HepG2 (cell line): ENCODE results near the gene CD2AP.

Experiments
- CREB1 ChIP-seq, 2 experiments: fragments of 450-650 bp in 1 of 2; IDR thresholded peaks; 2 replicates each; pipeline ENCODE4 v1.6.1; 2016 to 2017; ENCODE audit warnings: control low read depth in 1 of 2, mild to moderate bottlenecking in 1 of 2, missing compliant biosample characterization in 1 of 2, missing genetic modification characterization in 1 of 2
- FOXK2 ChIP-seq: fragments of 450-650 bp; IDR thresholded peaks from 2 replicates; pipeline ENCODE4 v1.6.1; 2016
- SMAD3 ChIP-seq: sonication (generic); formaldehyde crosslinking; IDR thresholded peaks from 2 replicates; pipeline ENCODE4 v1.4.0; 2020; ENCODE audit warnings: missing genetic modification reagents
- ZNF274 ChIP-seq: sonication (generic); formaldehyde crosslinking; IDR thresholded peaks from 2 replicates; pipeline ENCODE4 v1.5.1; 2020; ENCODE audit warnings: mild to moderate bottlenecking, missing genetic modification reagents
- ZNF788 ChIP-seq: sonication (generic); formaldehyde crosslinking; IDR thresholded peaks from 2 replicates; pipeline ENCODE4 v1.5.0; 2020; ENCODE audit warnings: mild to moderate bottlenecking, missing genetic modification reagents, borderline replicate concordance
- TF ChIP-seq, protein P1 (sequence below): sonication (generic); formaldehyde crosslinking; IDR thresholded peaks from 2 replicates; pipeline ENCODE4 v1.4.0; 2020; ENCODE audit warnings: missing genetic modification reagents
- TF ChIP-seq, protein P2 (sequence below): sonication (generic); formaldehyde crosslinking; IDR thresholded peaks from 2 replicates; pipeline ENCODE4 v1.9.0; 2022; ENCODE audit warnings: low read depth, missing genetic modification reagents
- TF ChIP-seq, protein P3 (sequence below): sonication (generic); formaldehyde crosslinking; IDR thresholded peaks from 2 replicates; pipeline ENCODE4 v1.9.0; 2021; ENCODE audit warnings: missing genetic modification reagents, borderline replicate concordance
- TF ChIP-seq, protein P4 (sequence below): IDR thresholded peaks from 2 replicates; pipeline ENCODE4 v1.6.1; 2016; ENCODE audit warnings: missing compliant biosample characterization, missing genetic modification reagents, borderline replicate concordance

DNA sequence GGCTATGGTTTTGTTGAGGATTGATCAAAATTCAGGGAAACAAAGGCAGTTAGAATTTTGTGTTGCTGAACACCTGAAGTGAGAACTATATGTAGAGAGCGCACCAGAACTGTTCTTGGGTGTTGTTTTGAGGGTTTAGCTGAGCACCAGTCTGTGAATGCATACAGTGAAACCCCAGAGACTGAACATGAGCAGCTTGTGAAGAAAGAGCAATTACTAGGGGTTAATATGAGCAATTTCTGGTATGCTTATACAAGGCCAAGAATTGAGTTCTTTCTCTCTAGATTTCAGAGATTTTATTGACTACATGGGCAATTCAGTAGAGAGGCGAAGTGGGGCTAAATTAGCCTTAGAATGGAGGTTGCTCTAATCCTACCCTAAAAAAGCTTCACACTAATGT is 93.9 kb downstream of the CD2AP start:
- TF ChIP-seq FOXK2 (no peak), CREB1 (IDR thresholded peaks at IDR 0.05) (no peak), CREB1 (CRISPR knock-in tag; IDR thresholded peaks at IDR 0.05) (no peak), ZNF274 (CRISPR knock-in tag) (no peak), ZNF788 (no peak), SMAD3 (CRISPR knock-in tag) (no peak)
- TF ChIP-seq, protein P1, sequence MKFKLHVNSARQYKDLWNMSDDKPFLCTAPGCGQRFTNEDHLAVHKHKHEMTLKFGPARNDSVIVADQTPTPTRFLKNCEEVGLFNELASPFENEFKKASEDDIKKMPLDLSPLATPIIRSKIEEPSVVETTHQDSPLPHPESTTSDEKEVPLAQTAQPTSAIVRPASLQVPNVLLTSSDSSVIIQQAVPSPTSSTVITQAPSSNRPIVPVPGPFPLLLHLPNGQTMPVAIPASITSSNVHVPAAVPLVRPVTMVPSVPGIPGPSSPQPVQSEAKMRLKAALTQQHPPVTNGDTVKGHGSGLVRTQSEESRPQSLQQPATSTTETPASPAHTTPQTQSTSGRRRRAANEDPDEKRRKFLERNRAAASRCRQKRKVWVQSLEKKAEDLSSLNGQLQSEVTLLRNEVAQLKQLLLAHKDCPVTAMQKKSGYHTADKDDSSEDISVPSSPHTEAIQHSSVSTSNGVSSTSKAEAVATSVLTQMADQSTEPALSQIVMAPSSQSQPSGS (CRISPR knock-in tag): no peak
- TF ChIP-seq, protein P2, sequence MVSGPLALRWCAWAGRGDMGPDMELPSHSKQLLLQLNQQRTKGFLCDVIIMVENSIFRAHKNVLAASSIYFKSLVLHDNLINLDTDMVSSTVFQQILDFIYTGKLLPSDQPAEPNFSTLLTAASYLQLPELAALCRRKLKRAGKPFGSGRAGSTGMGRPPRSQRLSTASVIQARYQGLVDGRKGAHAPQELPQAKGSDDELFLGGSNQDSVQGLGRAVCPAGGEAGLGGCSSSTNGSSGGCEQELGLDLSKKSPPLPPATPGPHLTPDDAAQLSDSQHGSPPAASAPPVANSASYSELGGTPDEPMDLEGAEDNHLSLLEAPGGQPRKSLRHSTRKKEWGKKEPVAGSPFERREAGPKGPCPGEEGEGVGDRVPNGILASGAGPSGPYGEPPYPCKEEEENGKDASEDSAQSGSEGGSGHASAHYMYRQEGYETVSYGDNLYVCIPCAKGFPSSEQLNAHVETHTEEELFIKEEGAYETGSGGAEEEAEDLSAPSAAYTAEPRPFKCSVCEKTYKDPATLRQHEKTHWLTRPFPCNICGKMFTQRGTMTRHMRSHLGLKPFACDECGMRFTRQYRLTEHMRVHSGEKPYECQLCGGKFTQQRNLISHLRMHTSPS (CRISPR knock-in tag): no peak
- TF ChIP-seq, protein P3, sequence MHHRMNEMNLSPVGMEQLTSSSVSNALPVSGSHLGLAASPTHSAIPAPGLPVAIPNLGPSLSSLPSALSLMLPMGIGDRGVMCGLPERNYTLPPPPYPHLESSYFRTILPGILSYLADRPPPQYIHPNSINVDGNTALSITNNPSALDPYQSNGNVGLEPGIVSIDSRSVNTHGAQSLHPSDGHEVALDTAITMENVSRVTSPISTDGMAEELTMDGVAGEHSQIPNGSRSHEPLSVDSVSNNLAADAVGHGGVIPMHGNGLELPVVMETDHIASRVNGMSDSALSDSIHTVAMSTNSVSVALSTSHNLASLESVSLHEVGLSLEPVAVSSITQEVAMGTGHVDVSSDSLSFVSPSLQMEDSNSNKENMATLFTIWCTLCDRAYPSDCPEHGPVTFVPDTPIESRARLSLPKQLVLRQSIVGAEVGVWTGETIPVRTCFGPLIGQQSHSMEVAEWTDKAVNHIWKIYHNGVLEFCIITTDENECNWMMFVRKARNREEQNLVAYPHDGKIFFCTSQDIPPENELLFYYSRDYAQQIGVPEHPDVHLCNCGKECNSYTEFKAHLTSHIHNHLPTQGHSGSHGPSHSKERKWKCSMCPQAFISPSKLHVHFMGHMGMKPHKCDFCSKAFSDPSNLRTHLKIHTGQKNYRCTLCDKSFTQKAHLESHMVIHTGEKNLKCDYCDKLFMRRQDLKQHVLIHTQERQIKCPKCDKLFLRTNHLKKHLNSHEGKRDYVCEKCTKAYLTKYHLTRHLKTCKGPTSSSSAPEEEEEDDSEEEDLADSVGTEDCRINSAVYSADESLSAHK: no peak
- TF ChIP-seq, protein P4, sequence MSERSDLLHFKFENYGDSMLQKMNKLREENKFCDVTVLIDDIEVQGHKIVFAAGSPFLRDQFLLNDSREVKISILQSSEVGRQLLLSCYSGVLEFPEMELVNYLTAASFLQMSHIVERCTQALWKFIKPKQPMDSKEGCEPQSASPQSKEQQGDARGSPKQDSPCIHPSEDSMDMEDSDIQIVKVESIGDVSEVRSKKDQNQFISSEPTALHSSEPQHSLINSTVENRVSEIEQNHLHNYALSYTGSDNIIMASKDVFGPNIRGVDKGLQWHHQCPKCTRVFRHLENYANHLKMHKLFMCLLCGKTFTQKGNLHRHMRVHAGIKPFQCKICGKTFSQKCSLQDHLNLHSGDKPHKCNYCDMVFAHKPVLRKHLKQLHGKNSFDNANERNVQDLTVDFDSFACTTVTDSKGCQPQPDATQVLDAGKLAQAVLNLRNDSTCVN (CRISPR knock-in tag): no peak
